DOHH2 (cell line): Measurements from ENCODE around the gene MAFG.

Experiments used
- H3F3A ChIP-seq: fragments of 200-600 bp; sonication (generic), shearing (Covaris generic); 2 replicates; pipeline ENCODE4 v1.6.0; 2016; ENCODE audit warnings: antibody characterized with exemption, mild to moderate bottlenecking; ENCODE audit not compliant: control insufficient read depth, insufficient read depth
- H3K27ac ChIP-seq: fragments of 200-600 bp; sonication (generic); 2 replicates; pipeline ENCODE4 v1.5.1; 2014; ENCODE audit warnings: low read depth, mild to moderate bottlenecking, low read length, moderate library complexity
- H3K27me3 ChIP-seq: fragments of 200-600 bp; sonication (generic); 2 replicates; pipeline ENCODE4 v1.6.1; 2014; ENCODE audit warnings: mild to moderate bottlenecking, low read length, mixed read lengths; ENCODE audit not compliant: control insufficient read depth
- H3K36me3 ChIP-seq: fragments of 200-600 bp; sonication (generic); 2 replicates; pipeline ENCODE4 v1.6.1; 2014; ENCODE audit warnings: mild to moderate bottlenecking, low read length, moderate library complexity, mixed read lengths; ENCODE audit not compliant: control insufficient read depth
- H3K4me1 ChIP-seq: fragments of 200-600 bp; sonication (generic); 2 replicates; pipeline ENCODE4 v1.6.1; 2014; ENCODE audit warnings: mild to moderate bottlenecking, low read length, mixed read lengths; ENCODE audit not compliant: control insufficient read depth
- H3K4me2 ChIP-seq: fragments of 200-600 bp; sonication (generic); 2 replicates; pipeline ENCODE4 v1.6.0; 2014; ENCODE audit warnings: mild to moderate bottlenecking, low read length, moderate library complexity
- H3K4me3 ChIP-seq: fragments of 200-600 bp; sonication (generic); 2 replicates; pipeline ENCODE4 v1.5.1; 2014; ENCODE audit warnings: mild to moderate bottlenecking, low read length, mixed read lengths
- H3K79me2 ChIP-seq: fragments of 200-600 bp; sonication (generic); 2 replicates; pipeline ENCODE4 v1.6.1; 2014; ENCODE audit warnings: mild to moderate bottlenecking, low read length, mixed read lengths; ENCODE audit not compliant: control insufficient read depth
- H3K9me2 ChIP-seq: fragments of 200-600 bp; sonication (generic); replicated peaks from 2 replicates; pipeline ENCODE4 v1.6.1; 2014; ENCODE audit warnings: mild to moderate bottlenecking, low read length, mixed read lengths; ENCODE audit not compliant: control insufficient read depth
- H3K9me3 ChIP-seq: fragments of 200-600 bp; sonication (generic); 2 replicates; pipeline ENCODE4 v1.6.1; 2014; ENCODE audit warnings: antibody characterized with exemption, low read length, mixed read lengths; ENCODE audit not compliant: control insufficient read depth, insufficient read depth
- H4K20me1 ChIP-seq: fragments of 200-600 bp; sonication (generic); 2 replicates; pipeline ENCODE4 v1.6.0; 2014; ENCODE audit warnings: low read depth, mild to moderate bottlenecking, antibody characterized with exemption, low read length, moderate library complexity; ENCODE audit not compliant: control insufficient read depth, insufficient read depth
- EZH2phosphoT487 ChIP-seq: fragments of 200-600 bp; sonication (generic); IDR thresholded peaks from 2 replicates; pipeline ENCODE4 v1.6.1; 2017; ENCODE audit warnings: borderline replicate concordance, mild to moderate bottlenecking, antibody characterized with exemption, low read length, moderate library complexity, mixed read lengths
- TF ChIP-seq, protein P1 (sequence below): fragments of 200-600 bp; sonication (generic); IDR thresholded peaks from one replicate; pipeline ENCODE4 v1.5.1; 2014; ENCODE audit warnings: antibody characterized with exemption, mild to moderate bottlenecking, low read depth, low read length; ENCODE audit not compliant: poor library complexity, severe bottlenecking

The MAFG gene

DNA sequence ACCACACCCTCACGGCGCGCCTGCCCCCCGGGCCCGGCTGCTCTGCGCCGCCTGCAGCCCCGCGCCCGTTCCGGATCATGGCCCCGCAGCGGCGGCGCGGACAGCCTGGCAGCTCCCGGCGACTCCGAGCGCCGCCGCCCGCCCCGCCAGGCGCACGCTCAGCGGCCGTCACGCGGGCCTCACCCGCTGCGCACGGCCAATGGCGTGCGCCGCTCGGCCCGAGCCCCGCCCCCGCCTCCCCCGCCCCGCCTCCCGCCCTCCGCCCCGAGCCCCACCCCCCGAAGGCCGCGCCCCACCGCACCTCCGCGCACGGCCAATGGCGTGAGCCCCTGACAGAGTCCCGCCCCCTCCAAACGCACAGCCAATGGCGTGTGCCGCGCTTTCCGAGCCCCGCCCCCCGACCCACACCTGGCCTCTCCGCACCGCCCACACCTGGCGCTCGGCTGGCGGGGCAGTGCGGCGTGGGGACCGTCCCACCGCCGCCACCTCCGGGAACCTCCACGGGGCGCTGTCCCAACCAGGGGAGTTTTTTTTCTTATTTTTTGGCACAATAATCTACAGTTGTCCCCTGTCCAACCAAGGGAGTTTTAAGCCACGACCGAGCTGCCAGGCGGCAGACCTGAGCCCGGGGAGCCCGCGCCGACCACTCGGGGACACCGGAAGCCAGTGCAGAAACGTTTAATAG lies 16.1 kb downstream of the MAFG start, which contains the start of gene PCYT2:
Gene PCYT2 (minus strand): TSS at position 123 of the 685 bp plus-strand sequence. CDS start 44 bp downstream, at position 79.
- Histone ChIP-seq H3K9me3 (no peaks in the 10 kb centered on the region), H3K9me2 (no peaks in the 10 kb centered on the region), H3K4me1 (peaks cover 18% of the 10 kb centered on the region), H3F3A (peaks cover 10% of the 10 kb centered on the region), H4K20me1 (peaks cover 16% of the 10 kb centered on the region; the same call in 1 of the 2 replicates), H3K4me3 (peak within 1 kb of the TSS; percentile 98), H3K79me2 (peaks cover 32% of the 10 kb centered on the region), H3K27me3 (no peaks in the 10 kb centered on the region), H3K27ac (peak within 1 kb of the TSS; percentile 52), H3K4me2 (peak within 1 kb of the TSS; percentile 93), H3K36me3 (peaks cover 82% of the 10 kb centered on the region)
- TF ChIP-seq, protein P1, sequence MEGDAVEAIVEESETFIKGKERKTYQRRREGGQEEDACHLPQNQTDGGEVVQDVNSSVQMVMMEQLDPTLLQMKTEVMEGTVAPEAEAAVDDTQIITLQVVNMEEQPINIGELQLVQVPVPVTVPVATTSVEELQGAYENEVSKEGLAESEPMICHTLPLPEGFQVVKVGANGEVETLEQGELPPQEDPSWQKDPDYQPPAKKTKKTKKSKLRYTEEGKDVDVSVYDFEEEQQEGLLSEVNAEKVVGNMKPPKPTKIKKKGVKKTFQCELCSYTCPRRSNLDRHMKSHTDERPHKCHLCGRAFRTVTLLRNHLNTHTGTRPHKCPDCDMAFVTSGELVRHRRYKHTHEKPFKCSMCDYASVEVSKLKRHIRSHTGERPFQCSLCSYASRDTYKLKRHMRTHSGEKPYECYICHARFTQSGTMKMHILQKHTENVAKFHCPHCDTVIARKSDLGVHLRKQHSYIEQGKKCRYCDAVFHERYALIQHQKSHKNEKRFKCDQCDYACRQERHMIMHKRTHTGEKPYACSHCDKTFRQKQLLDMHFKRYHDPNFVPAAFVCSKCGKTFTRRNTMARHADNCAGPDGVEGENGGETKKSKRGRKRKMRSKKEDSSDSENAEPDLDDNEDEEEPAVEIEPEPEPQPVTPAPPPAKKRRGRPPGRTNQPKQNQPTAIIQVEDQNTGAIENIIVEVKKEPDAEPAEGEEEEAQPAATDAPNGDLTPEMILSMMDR: peak; percentile 51
- no peak for TF ChIP-seq EZH2phosphoT487

DNA sequence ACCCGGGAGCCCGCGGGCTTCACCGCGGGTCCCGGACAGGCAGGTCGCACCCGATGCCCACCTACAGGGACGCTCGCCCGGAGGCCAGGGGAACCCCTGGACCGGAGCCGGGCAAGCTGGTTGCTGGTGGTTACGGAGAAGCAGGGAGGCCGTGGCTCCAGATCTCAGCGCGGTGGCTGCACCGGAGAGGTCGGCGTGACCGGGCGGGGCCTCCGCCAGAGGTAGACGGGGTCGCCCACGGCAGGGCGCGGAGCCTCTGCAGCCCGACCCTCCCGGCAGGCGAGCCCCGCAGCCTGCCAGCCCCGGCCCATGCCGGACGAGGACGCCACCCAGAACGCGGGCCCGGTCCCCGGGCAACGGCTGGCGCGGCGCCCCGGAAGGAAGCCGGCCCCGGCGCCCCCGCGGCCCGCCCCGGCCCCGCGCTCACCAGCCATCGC lies 16.7 kb downstream of the MAFG start:
- no peak for TF ChIP-seq EZH2phosphoT487
- TF ChIP-seq, protein P1: no peak
- Histone ChIP-seq H3F3A (peaks cover 10% of the 10 kb centered on the region), H3K9me3 (no peaks in the 10 kb centered on the region), H3K9me2 (no peaks in the 10 kb centered on the region), H3K79me2 (peaks cover 26% of the 10 kb centered on the region), H3K36me3 (peaks cover 79% of the 10 kb centered on the region), H3K4me3 (peak overlapping the region; percentile 98), H3K27me3 (no peaks in the 10 kb centered on the region), H3K27ac (peak overlapping the region; percentile 52), H3K4me2 (peak overlapping the region; percentile 93), H4K20me1 (peaks cover 15% of the 10 kb centered on the region; the same call in 1 of the 2 replicates), H3K4me1 (peaks cover 17% of the 10 kb centered on the region)

DNA sequence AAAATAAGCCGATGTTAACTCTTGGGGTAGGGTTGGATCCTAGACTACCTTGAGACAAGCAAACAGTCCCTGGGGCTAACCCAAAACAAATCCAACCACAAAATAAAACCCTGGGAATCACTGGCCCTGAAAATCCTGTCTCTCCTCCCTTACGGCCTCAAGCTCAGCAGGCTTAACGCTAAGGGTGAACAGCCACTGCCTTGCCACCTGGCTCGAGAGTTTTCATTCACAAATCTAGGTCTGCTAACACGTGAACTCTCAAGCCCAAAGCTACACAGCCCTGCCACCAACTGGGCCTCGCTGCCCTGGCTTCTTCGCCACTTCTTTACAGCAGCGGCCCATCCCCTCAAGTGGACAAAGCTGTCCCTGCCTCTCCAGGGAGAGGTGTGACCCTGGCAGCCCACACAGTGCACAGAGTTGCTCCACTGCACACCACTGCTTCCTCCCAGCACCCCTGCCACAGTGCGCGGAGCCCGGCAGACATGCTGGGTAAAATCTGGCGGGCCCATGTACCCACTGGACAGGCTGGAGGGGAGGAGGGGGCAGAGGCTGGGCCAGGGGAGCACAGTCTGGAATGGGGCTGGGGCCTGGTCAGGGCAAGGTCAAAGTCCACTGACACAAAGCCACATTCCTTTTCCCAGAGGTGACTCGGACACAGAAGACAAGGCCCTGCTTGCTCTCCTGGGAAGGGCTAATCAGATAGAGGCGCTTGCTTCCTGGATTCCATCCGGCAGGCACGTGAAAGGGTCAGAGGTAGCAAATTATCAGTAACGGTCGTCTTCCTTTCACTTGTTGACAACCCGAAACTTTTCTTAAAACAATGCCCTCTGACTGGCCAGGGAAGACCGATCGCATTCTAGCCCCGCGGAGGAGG lies 17.3 kb downstream of the MAFG start:
- no peaks in the 10 kb centered on the region for H3K27me3 ChIP-seq
- peak overlapping the region; percentile 98 for H3K4me3 ChIP-seq
- H3K79me2 ChIP-seq: peaks cover 20% of the 10 kb centered on the region
- H3K9me2 ChIP-seq: no peaks in the 10 kb centered on the region
- peaks cover 9% of the 10 kb centered on the region; the same call in 1 of the 2 replicates for H4K20me1 ChIP-seq
- peak overlapping the region; percentile 52 for H3K27ac ChIP-seq
- H3K36me3 ChIP-seq: peaks cover 75% of the 10 kb centered on the region
- H3F3A ChIP-seq: peaks cover 10% of the 10 kb centered on the region
- TF ChIP-seq, protein P1: no peak
- TF ChIP-seq EZH2phosphoT487: no peak
- peak overlapping the region; percentile 93 for H3K4me2 ChIP-seq
- H3K9me3 ChIP-seq: no peaks in the 10 kb centered on the region
- H3K4me1 ChIP-seq: peaks cover 17% of the 10 kb centered on the region
